GM12878 (cell line): Measurements from ENCODE around the gene CDK17. TPM values are rescaled to one million over a fixed set of nuclear protein-coding genes. Genes with fewer than 3 reads are reported as not detected.

Experiments used
- ATAC-seq: fragments of 200-7000 bp; cut with Tn5 transposase; 3 replicates; pipeline ENCODE4 v1.9.1; 2020; ENCODE audit warnings: mild to moderate bottlenecking, moderate library complexity
- BruUV-seq: library from RNA; stranded (reverse); fragments of 400-500 nt; replicated peaks from 2 replicates; lab custom pipeline; 2021; lab: Mats Ljungman, UMichigan
- CTCF ChIA-PET: fragments of 300-600 bp; sonication (Branson Sonifier 250); formaldehyde crosslinking; extraction: SDS; loops from one replicate; lab custom pipeline; 2021; ENCODE audit warnings: inconsistent platforms; lab: Yijun Ruan, JAX
- POLR2A ChIA-PET: fragments of 350-600 bp; formaldehyde crosslinking; extraction: SDS; loops from one replicate; lab custom pipeline; 2021; ENCODE audit warnings: inconsistent platforms; lab: Charles Lee
- RAD21 ChIA-PET: fragments of 300-600 bp; sonication (Branson Sonifier 250); formaldehyde crosslinking; loops from one replicate; lab custom pipeline; 2023; ENCODE audit warnings: antibody characterized with exemption; ENCODE audit not compliant: unreplicated experiment; lab: Charles Lee
- SMC1A ChIA-PET: fragments of 300-600 bp; sonication (Branson Sonifier 250); formaldehyde crosslinking; loops from one replicate; lab custom pipeline; 2023; ENCODE audit not compliant: unreplicated experiment, uncharacterized antibody; lab: Charles Lee
- DNase-seq: peaks from one replicate; pipeline ENCODE4 v3.0.0-alpha.2; 2011; ENCODE audit warnings: low read depth, low spot score
- FAIRE-seq: peaks from 3 replicates; lab custom pipeline; 2011; peaks lifted over from hg19 to GRCh38; lab: Jason Lieb, UNC
- H2AFZ ChIP-seq: 2 replicates; pipeline ENCODE4 v1.6.0; 2011; ENCODE audit warnings: low read depth, low read length, control low read depth; ENCODE audit not compliant: control insufficient read depth
- H3K27ac ChIP-seq: 2 replicates; pipeline ENCODE4 v1.5.1; 2011; ENCODE audit warnings: control low read depth; ENCODE audit not compliant: control insufficient read depth, insufficient read depth
- H3K27me3 ChIP-seq, 2 experiments: replicated peaks in 1 of 2; 2 replicates each; pipeline versions ENCODE4 v1.6.0 to v1.6.1; 2011; ENCODE audit warnings: low read length in 1 of 2; ENCODE audit not compliant: control insufficient read depth in 2 of 2, insufficient read depth in 2 of 2
- H3K36me3 ChIP-seq, 2 experiments: 2 replicates each; pipeline ENCODE4 v1.5.1; 2011; ENCODE audit warnings: low read length in 1 of 2; ENCODE audit not compliant: control insufficient read depth in 2 of 2, insufficient read depth in 2 of 2
- H3K4me1 ChIP-seq: 2 replicates; pipeline ENCODE4 v1.6.1; 2011; ENCODE audit warnings: mild to moderate bottlenecking, low read length, moderate library complexity, mixed read lengths; ENCODE audit not compliant: control insufficient read depth, insufficient read depth
- H3K4me2 ChIP-seq: 2 replicates; pipeline ENCODE4 v1.6.0; 2011; ENCODE audit warnings: control low read depth; ENCODE audit not compliant: control insufficient read depth, insufficient read depth
- H3K4me3 ChIP-seq: fragments of 200-600 bp; sonication (generic); 2 replicates; pipeline ENCODE4 v1.5.1; 2016
- H3K79me2 ChIP-seq: 2 replicates; pipeline ENCODE4 v1.6.0; 2011; ENCODE audit warnings: low read length; ENCODE audit not compliant: control insufficient read depth, insufficient read depth
- H3K9ac ChIP-seq: 2 replicates; pipeline ENCODE4 v1.8.0; 2011; ENCODE audit warnings: low read length, control low read depth, mixed read lengths; ENCODE audit not compliant: control insufficient read depth, insufficient read depth
- H3K9me3 ChIP-seq: replicated peaks from 3 replicates; pipeline ENCODE4 v1.5.1; 2011; ENCODE audit warnings: mild to moderate bottlenecking, low read length; ENCODE audit not compliant: control insufficient read depth, insufficient read depth
- H4K20me1 ChIP-seq: 2 replicates; pipeline ENCODE4 v1.6.0; 2011; ENCODE audit not compliant: control insufficient read depth, insufficient read depth
- ATF7 ChIP-seq: fragments of 450-650 bp; IDR thresholded peaks from 2 replicates; pipeline ENCODE4 v1.6.1; 2016; ENCODE audit warnings: low read depth, mild to moderate bottlenecking
- BACH1 ChIP-seq: fragments of 450-650 bp; IDR thresholded peaks from 2 replicates; pipeline ENCODE4 v1.6.1; 2017; ENCODE audit warnings: mild to moderate bottlenecking, borderline replicate concordance
- BCL11A ChIP-seq: IDR thresholded peaks from 2 replicates; pipeline ENCODE4 v1.6.1; 2011; ENCODE audit warnings: low read depth, low read length
- BHLHE40 ChIP-seq, 2 experiments: fragments of 450-650 bp in 1 of 2; IDR thresholded peaks; 2 replicates each; pipeline ENCODE4 v1.6.1; 2011 to 2017; ENCODE audit warnings: low read depth in 2 of 2, borderline replicate concordance in 1 of 2, improper control_type of control experiment in 1 of 2, low read length in 1 of 2, mild to moderate bottlenecking in 1 of 2
- CEBPB ChIP-seq, 2 experiments: fragments of 150-350 bp in 1 of 2; IDR thresholded peaks; 2 replicates each; pipeline ENCODE4 v1.6.1; 2012 to 2014; ENCODE audit warnings: low read depth in 2 of 2, low read length in 2 of 2, borderline replicate concordance in 1 of 2, inconsistent platforms in 1 of 2
- DPF2 ChIP-seq: fragments of 450-650 bp; IDR thresholded peaks from 2 replicates; pipeline ENCODE4 v1.6.1; 2017; ENCODE audit warnings: mild to moderate bottlenecking
- EP300 ChIP-seq, 2 experiments: fragments of 150-350 bp in 1 of 2; IDR thresholded peaks; 2 replicates each; pipeline ENCODE4 v1.6.1; 2011 to 2012; ENCODE audit warnings: low read depth in 2 of 2, low read length in 2 of 2, borderline replicate concordance in 1 of 2, improper control_type of control experiment in 1 of 2, inconsistent platforms in 1 of 2; ENCODE audit not compliant: control insufficient read depth in 1 of 2
- ETV6 ChIP-seq, 2 experiments: fragments of 450-650 bp in 1 of 2; IDR thresholded peaks in 1 of 2; conservative IDR thresholded peaks in 1 of 2; 2 replicates each; pipeline ENCODE4 v1.6.1; 2014; ENCODE audit warnings: antibody characterized with exemption in 1 of 2, borderline replicate concordance in 1 of 2, low read depth in 1 of 2, mild to moderate bottlenecking in 1 of 2, moderate library complexity in 1 of 2
- FOXK2 ChIP-seq: fragments of 450-650 bp; IDR thresholded peaks from 2 replicates; pipeline ENCODE4 v1.6.1; 2017; ENCODE audit warnings: mild to moderate bottlenecking, moderate library complexity
- FOXM1 ChIP-seq: IDR thresholded peaks from 2 replicates; pipeline ENCODE4 v1.6.1; 2012; ENCODE audit warnings: low read depth, mild to moderate bottlenecking, inconsistent platforms, low read length, moderate library complexity
- IKZF1 ChIP-seq: fragments of 450-650 bp; conservative IDR thresholded peaks from 2 replicates; pipeline ENCODE4 v1.6.1; 2017; ENCODE audit warnings: antibody characterized with exemption, mild to moderate bottlenecking
- IKZF2 ChIP-seq, 2 experiments: fragments of 450-650 bp; IDR thresholded peaks; 2 replicates each; pipeline ENCODE4 v1.6.1; 2017; ENCODE audit warnings: mild to moderate bottlenecking in 2 of 2, moderate library complexity in 2 of 2
- JUNB ChIP-seq: IDR thresholded peaks from 2 replicates; pipeline ENCODE4 v1.6.1; 2016; ENCODE audit warnings: antibody characterized with exemption, mild to moderate bottlenecking
- KDM1A ChIP-seq: fragments of 200-600 bp; sonication (generic); IDR thresholded peaks from 2 replicates; pipeline ENCODE4 v1.6.1; 2016; ENCODE audit warnings: borderline replicate concordance
- MTA3 ChIP-seq: IDR thresholded peaks from 2 replicates; pipeline ENCODE4 v1.6.1; 2012; ENCODE audit warnings: low read length, inconsistent platforms, borderline replicate concordance
- RAD51 ChIP-seq: fragments of 450-650 bp; IDR thresholded peaks from 2 replicates; pipeline ENCODE4 v1.6.1; 2016; ENCODE audit warnings: moderate library complexity, mild to moderate bottlenecking, inconsistent platforms
- TARDBP ChIP-seq: IDR thresholded peaks from 2 replicates; pipeline ENCODE4 v1.6.1; 2016; ENCODE audit warnings: borderline replicate concordance
- TCF7 ChIP-seq: IDR thresholded peaks from 2 replicates; pipeline ENCODE4 v1.6.1; 2014; ENCODE audit warnings: antibody characterized with exemption, borderline replicate concordance
- ZNF217 ChIP-seq: fragments of 450-650 bp; IDR thresholded peaks from 2 replicates; pipeline ENCODE4 v1.6.1; 2017; ENCODE audit warnings: antibody characterized with exemption, mild to moderate bottlenecking
- WGBS: methylation state at CpG from one replicate; pipeline ENCODE4 v1.1.6; 2016; ENCODE audit warnings: low lambda C conversion rate; ENCODE audit not compliant: insufficient replicate concordance, insufficient coverage; ENCODE audit errors: missing lambda C conversion rate; 5-methylcytosine and 5-hydroxymethylcytosine counted together
- in situ Hi-C: fragments of 300-500 bp; cut with MboI; formaldehyde crosslinking; loops from 9 replicates; pipeline ENCODE4 v1.14.3; 2018; ENCODE audit warnings: mixed read lengths
- intact Hi-C: fragments of 100-400 bp; cut with micrococcal nuclease; formaldehyde crosslinking; loops from one replicate; pipeline ENCODE4 v1.14.2; 2022; ENCODE audit not compliant: unreplicated experiment
- polyA plus RNA-seq, 11 experiments: library from polyadenylated mRNA; depleted of rRNA in 4 of 11; unstranded in 6 of 11; stranded (reverse) in 5 of 11; fragments of >200 nt; fragmentation: Nextera tagmentation in 4 of 11; fragmentation: Illumina TruSeq in 1 of 11; extraction: Ambion mirVana in 4 of 11; extraction: Trizol in 1 of 11; gene quantifications; 1 replicate in 1 of 11; 2 replicates in 10 of 11; pipeline versions ENCODE4 v1.2.1 to v1.2.3, GENCODE V29; 2011 to 2016; ENCODE audit warnings: inconsistent platforms in 2 of 11, missing spikeins in 2 of 11, low read depth in 1 of 11
- total RNA-seq, 4 experiments: library from RNA; depleted of rRNA in 3 of 4; stranded (reverse); fragments of >200 nt in 3 of 4; fragmentation: Illumina TruSeq in 1 of 4; extraction: Trizol in 1 of 4; gene quantifications; 2 replicates each; pipeline versions ENCODE4 v1.2.1 to v1.2.3, GENCODE V29; 2013 to 2021
- TF ChIP-seq, protein P1 (sequence below): fragments of 450-650 bp; IDR thresholded peaks from 2 replicates; pipeline ENCODE4 v1.6.1; 2017; ENCODE audit warnings: antibody characterized with exemption, mild to moderate bottlenecking, moderate library complexity

CDK17 gene
- total and polyA plus RNA-seq, 10 of the 15 experiments (the other 5 are each of a cell fraction or from before 2014, with no cell fraction given): 5.6 to 45.6 (median 18.3) TPM

DNA sequence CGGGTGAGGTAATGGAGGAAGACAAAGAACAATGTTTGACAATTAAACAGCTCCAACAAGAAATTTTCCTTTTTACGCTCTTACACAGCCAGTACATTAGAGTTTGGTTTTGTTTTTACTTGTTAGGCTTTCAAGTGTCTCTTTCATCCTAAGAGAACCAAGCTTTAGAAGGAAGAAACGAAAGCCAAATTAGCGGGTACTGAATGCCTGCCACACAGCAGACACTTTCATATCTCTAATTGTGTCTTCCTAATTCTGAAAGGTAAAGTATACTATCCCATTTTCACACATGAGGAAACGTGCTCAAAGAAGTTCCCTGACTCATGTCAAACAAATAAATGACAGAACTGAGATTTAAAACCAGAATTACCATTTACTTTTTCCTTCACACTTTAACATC is 65.0 kb downstream of the CDK17 start:
- H3K27me3 ChIP-seq: no peaks in the 10 kb centered on the region
- H3K9me3 ChIP-seq: peaks cover 10% of the 10 kb centered on the region
- DNase-seq (peak; percentile 77), FAIRE-seq (peak; percentile 31), ATAC-seq (peak; percentile 97)
- no TSS peak for BruUV-seq
- peak overlapping the region; percentile 27; the same call in 1 of the 2 replicates for H3K4me2 ChIP-seq
- in situ Hi-C loops (no loop called here), intact Hi-C loops (loop anchor here (5.0 kb wide), 1 partner anchor 152 kb away; the partner anchor contains the start of gene CFAP54)
- RAD21 ChIA-PET: interaction anchor here (1.4 to 1.8 kb wide), 2 partner anchors 28 to 62 kb away, joined by 3 to 6 read pairs; no protein-coding TSS in a partner anchor
- H2AFZ ChIP-seq: no peak overlapping the region
- H4K20me1 ChIP-seq: no peaks in the 10 kb centered on the region; the same call in 1 of the 2 replicates
- 11% methylated on average over 5 of the region's 5 CpGs for WGBS
- POLR2A ChIA-PET: interaction anchor here (0.5 to 1.0 kb wide), 3 partner anchors 12 to 56 kb away, joined by 3 to 5 read pairs (median 5); no protein-coding TSS in a partner anchor
- CTCF ChIA-PET: interaction anchor here (1.2 to 1.6 kb wide), 2 partner anchors 24 to 148 kb away, joined by 3 read pairs; no protein-coding TSS in a partner anchor
- no peak overlapping the region for H3K27ac ChIP-seq
- peaks cover 13% of the 10 kb centered on the region; the same call in 1 of the 2 replicates for H3K4me1 ChIP-seq
- no peak overlapping the region for H3K4me3 ChIP-seq
- H3K9ac ChIP-seq: no peak overlapping the region
- SMC1A ChIA-PET: interaction anchor here (0.7 to 3.0 kb wide), 12 partner anchors 9 to 84 kb away, joined by 3 to 14 read pairs (median 4); no protein-coding TSS in a partner anchor
- H3K79me2 ChIP-seq: peaks cover 27% of the 10 kb centered on the region
- peaks cover 0 to 18% of the 10 kb centered on the region in 2 experiments; a peak in 3 of 4 replicates for H3K36me3 ChIP-seq
- TF ChIP-seq ETV6 (conservative IDR thresholded peaks at IDR 0.05 in 1 of 2, IDR thresholded peaks at IDR 0.05 in 1 of 2; ENCODE audit: borderline replicate concordance in 1 of 2, low read depth in 1 of 2): peak in 1 of 2 experiments; percentile 66; a peak in 1 of 4 replicates
- TF ChIP-seq TARDBP: no peak
- TF ChIP-seq MTA3: 0 out of 2 replicates have a peak, but pooled peaks have one; percentile 34
- TF ChIP-seq BCL11A: peak; percentile 40; the same call in 1 of the 2 replicates
- TF ChIP-seq EP300 (IDR thresholded peaks at IDR 0.05; ENCODE audit: borderline replicate concordance in 1 of 2, control insufficient read depth in 1 of 2, low read depth in 2 of 2, low read length in 2 of 2): peak in 1 of 2 experiments; percentile 37; a peak in 1 of 4 replicates
- no peak for TF ChIP-seq FOXK2
- TF ChIP-seq ATF7: peak; percentile 48; the same call in 1 of the 2 replicates
- TF ChIP-seq CEBPB (IDR thresholded peaks at IDR 0.05; ENCODE audit: borderline replicate concordance in 1 of 2, low read depth in 2 of 2, low read length in 2 of 2): 0 out of 4 replicates have a peak, but pooled peaks of 1 of the 2 experiments have one; percentile 17
- peak; percentile 14; the same call in 1 of the 2 replicates for TF ChIP-seq BACH1
- peak; percentile 95 to 96 for TF ChIP-seq IKZF2 (IDR thresholded peaks at IDR 0.05)
- peak; percentile 79 to 86 for TF ChIP-seq BHLHE40 (IDR thresholded peaks at IDR 0.05; ENCODE audit: borderline replicate concordance in 1 of 2, low read depth in 2 of 2, low read length in 1 of 2)
- no peak for TF ChIP-seq KDM1A
- TF ChIP-seq TCF7: peak; percentile 77
- TF ChIP-seq RAD51: no peak
- TF ChIP-seq JUNB: peak; percentile 60
- peak; percentile 89 for TF ChIP-seq IKZF1
- peak; percentile 94 for TF ChIP-seq ZNF217
- TF ChIP-seq, protein P1, sequence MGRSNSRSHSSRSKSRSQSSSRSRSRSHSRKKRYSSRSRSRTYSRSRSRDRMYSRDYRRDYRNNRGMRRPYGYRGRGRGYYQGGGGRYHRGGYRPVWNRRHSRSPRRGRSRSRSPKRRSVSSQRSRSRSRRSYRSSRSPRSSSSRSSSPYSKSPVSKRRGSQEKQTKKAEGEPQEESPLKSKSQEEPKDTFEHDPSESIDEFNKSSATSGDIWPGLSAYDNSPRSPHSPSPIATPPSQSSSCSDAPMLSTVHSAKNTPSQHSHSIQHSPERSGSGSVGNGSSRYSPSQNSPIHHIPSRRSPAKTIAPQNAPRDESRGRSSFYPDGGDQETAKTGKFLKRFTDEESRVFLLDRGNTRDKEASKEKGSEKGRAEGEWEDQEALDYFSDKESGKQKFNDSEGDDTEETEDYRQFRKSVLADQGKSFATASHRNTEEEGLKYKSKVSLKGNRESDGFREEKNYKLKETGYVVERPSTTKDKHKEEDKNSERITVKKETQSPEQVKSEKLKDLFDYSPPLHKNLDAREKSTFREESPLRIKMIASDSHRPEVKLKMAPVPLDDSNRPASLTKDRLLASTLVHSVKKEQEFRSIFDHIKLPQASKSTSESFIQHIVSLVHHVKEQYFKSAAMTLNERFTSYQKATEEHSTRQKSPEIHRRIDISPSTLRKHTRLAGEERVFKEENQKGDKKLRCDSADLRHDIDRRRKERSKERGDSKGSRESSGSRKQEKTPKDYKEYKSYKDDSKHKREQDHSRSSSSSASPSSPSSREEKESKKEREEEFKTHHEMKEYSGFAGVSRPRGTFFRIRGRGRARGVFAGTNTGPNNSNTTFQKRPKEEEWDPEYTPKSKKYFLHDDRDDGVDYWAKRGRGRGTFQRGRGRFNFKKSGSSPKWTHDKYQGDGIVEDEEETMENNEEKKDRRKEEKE: no peak
- 0 out of 2 replicates have a peak, but pooled peaks have one; percentile 29 for TF ChIP-seq FOXM1
- TF ChIP-seq DPF2: peak; percentile 70; the same call in 1 of the 2 replicates
